IMR-90 (cell line): ENCODE measurements around the gene NCOA7. TPM values are rescaled to one million over a fixed set of nuclear protein-coding genes. Genes with fewer than 3 reads are reported as not detected.
A peak's percentile ranks its signal among the peaks of the same experiment; 100 is the strongest.

Experiments used
- ATAC-seq: fragments of 200-7000 bp; cut with Tn5 transposase; 2 replicates; pipeline ENCODE4 v1.9.1; 2020; ENCODE audit warnings: low read depth, mild to moderate bottlenecking, moderate library complexity
- BruUV-seq: library from RNA; stranded (reverse); fragments of 400-500 nt; replicated peaks from 2 replicates; lab custom pipeline; 2021; lab: Mats Ljungman, UMichigan
- CTCF ChIA-PET: fragments of 300-600 bp; formaldehyde crosslinking; extraction: SDS; loops from one replicate; lab custom pipeline; 2021; ENCODE audit warnings: antibody characterized with exemption; lab: Yijun Ruan, JAX
- POLR2A ChIA-PET: fragments of 300-600 bp; sonication (Branson Sonifier 250); formaldehyde crosslinking; loops from one replicate; lab custom pipeline; 2022; ENCODE audit warnings: antibody characterized with exemption; ENCODE audit not compliant: unreplicated experiment; lab: Charles Lee
- DNase-seq: peaks from one replicate; pipeline ENCODE4 v3.0.0; 2013
- H2AFZ ChIP-seq: replicated peaks from 2 replicates; pipeline ENCODE3; 2013; ENCODE audit warnings: low read length, mild to moderate bottlenecking; ENCODE audit not compliant: poor library complexity
- H2AK5ac ChIP-seq: 2 replicates; pipeline ENCODE4 v1.6.1; 2013; ENCODE audit warnings: low read depth, low read length, inconsistent platforms
- H2AK9ac ChIP-seq: replicated peaks from 2 replicates; pipeline ENCODE3; 2013; ENCODE audit warnings: mild to moderate bottlenecking, low read depth, low read length, moderate library complexity; ENCODE audit not compliant: poor library complexity
- H2BK120ac ChIP-seq: 2 replicates; pipeline ENCODE4 v1.6.1; 2013; ENCODE audit warnings: low read depth, low read length, inconsistent platforms
- H2BK15ac ChIP-seq: 3 replicates; pipeline ENCODE4 v1.6.1; 2013; ENCODE audit warnings: low read depth, low read length, inconsistent platforms
- H2BK20ac ChIP-seq: 2 replicates; pipeline ENCODE4 v1.6.1; 2013; ENCODE audit warnings: low read depth, mild to moderate bottlenecking, inconsistent platforms, low read length, moderate library complexity
- H2BK5ac ChIP-seq: 2 replicates; pipeline ENCODE4 v1.6.1; 2013; ENCODE audit warnings: mild to moderate bottlenecking, low read depth, low read length, inconsistent platforms; ENCODE audit not compliant: poor library complexity, severe bottlenecking
- H3K14ac ChIP-seq: replicated peaks from 2 replicates; pipeline ENCODE4 v1.6.1; 2013; ENCODE audit warnings: low read depth, low read length, inconsistent platforms
- H3K18ac ChIP-seq: 2 replicates; pipeline ENCODE4 v1.6.1; 2013; ENCODE audit warnings: low read depth, low read length, control low read depth
- H3K23ac ChIP-seq: 2 replicates; pipeline ENCODE4 v1.6.1; 2013; ENCODE audit warnings: low read depth, low read length, inconsistent platforms
- H3K27ac ChIP-seq: 2 replicates; pipeline ENCODE4 v1.5.1; 2013; ENCODE audit warnings: mild to moderate bottlenecking, control low read depth, low read length; ENCODE audit not compliant: insufficient read depth
- H3K27me3 ChIP-seq: 2 replicates; pipeline ENCODE4 v1.6.1; 2013; ENCODE audit warnings: low read length; ENCODE audit not compliant: control insufficient read depth, insufficient read depth
- H3K36me3 ChIP-seq: 2 replicates; pipeline ENCODE4 v1.6.1; 2013; ENCODE audit warnings: low read length, mixed read lengths; ENCODE audit not compliant: control insufficient read depth, insufficient read depth
- H3K4ac ChIP-seq: 2 replicates; pipeline ENCODE4 v1.6.1; 2013; ENCODE audit warnings: low read depth, low read length, inconsistent platforms
- H3K4me1 ChIP-seq: 2 replicates; pipeline ENCODE4 v1.6.1; 2013; ENCODE audit warnings: low read length, mixed read lengths; ENCODE audit not compliant: control insufficient read depth, insufficient read depth
- H3K4me2 ChIP-seq: 2 replicates; pipeline ENCODE4 v1.6.1; 2013; ENCODE audit warnings: low read depth, mild to moderate bottlenecking, control low read depth, low read length, moderate library complexity
- H3K4me3 ChIP-seq: 2 replicates; pipeline ENCODE4 v1.5.1; 2013; ENCODE audit warnings: low read depth, mild to moderate bottlenecking, control low read depth, low read length, moderate library complexity; ENCODE audit not compliant: insufficient read depth
- H3K56ac ChIP-seq: 2 replicates; pipeline ENCODE4 v1.6.1; 2013; ENCODE audit warnings: low read length, inconsistent platforms; ENCODE audit not compliant: insufficient read depth; ENCODE audit errors: extremely low read depth
- H3K79me1 ChIP-seq, 2 experiments: 2 replicates each; pipeline ENCODE4 v1.6.1; 2013; ENCODE audit warnings: low read length in 2 of 2, inconsistent platforms in 1 of 2, low read depth in 1 of 2
- H3K9ac ChIP-seq: 2 replicates; pipeline ENCODE4 v1.6.1; 2013; ENCODE audit warnings: low read depth, low read length, control low read depth
- H3K9me1 ChIP-seq: 2 replicates; pipeline ENCODE4 v1.6.1; 2013; ENCODE audit warnings: low read length, inconsistent platforms; ENCODE audit not compliant: insufficient read depth
- H3K9me3 ChIP-seq: 2 replicates; pipeline ENCODE4 v1.6.1; 2013; ENCODE audit warnings: low read length; ENCODE audit not compliant: control insufficient read depth, insufficient read depth
- H4K20me1 ChIP-seq: 2 replicates; pipeline ENCODE4 v1.6.1; 2013; ENCODE audit warnings: low read length, inconsistent platforms; ENCODE audit not compliant: insufficient read depth
- H4K5ac ChIP-seq: 2 replicates; pipeline ENCODE4 v1.6.1; 2013; ENCODE audit warnings: mild to moderate bottlenecking, low read depth, low read length, control low read depth
- H4K8ac ChIP-seq, 2 experiments: 2 replicates each; pipeline ENCODE4 v1.6.1; 2013; ENCODE audit warnings: low read depth in 2 of 2, low read length in 2 of 2, control low read depth in 1 of 2, inconsistent platforms in 1 of 2
- H4K91ac ChIP-seq: 2 replicates; pipeline ENCODE4 v1.6.1; 2013; ENCODE audit warnings: low read depth, low read length, inconsistent platforms; ENCODE audit not compliant: insufficient read depth
- BHLHE40 ChIP-seq: fragments of 150-350 bp; IDR thresholded peaks from 2 replicates; pipeline ENCODE4 v1.6.1; 2016; ENCODE audit warnings: mild to moderate bottlenecking, low read depth, low read length
- CEBPB ChIP-seq: IDR thresholded peaks from 2 replicates; pipeline ENCODE4 v1.6.1; 2012; ENCODE audit warnings: low read depth, low read length, improper control_type of control experiment
- CHD1 ChIP-seq: IDR thresholded peaks from 2 replicates; pipeline ENCODE4 v1.6.1; 2012; ENCODE audit warnings: low read depth, low read length, improper control_type of control experiment
- FOS ChIP-seq: fragments of 150-350 bp; IDR thresholded peaks from 2 replicates; pipeline ENCODE4 v1.6.1; 2016; ENCODE audit warnings: low read depth, low read length
- MAFK ChIP-seq: IDR thresholded peaks from 2 replicates; pipeline ENCODE4 v1.6.1; 2012; ENCODE audit warnings: low read depth, low read length, improper control_type of control experiment
- MAZ ChIP-seq: IDR thresholded peaks from 2 replicates; pipeline ENCODE4 v1.6.1; 2012; ENCODE audit warnings: low read depth, mild to moderate bottlenecking, low read length, improper control_type of control experiment, moderate library complexity, borderline replicate concordance
- MXI1 ChIP-seq: IDR thresholded peaks from 2 replicates; pipeline ENCODE4 v1.6.1; 2012; ENCODE audit warnings: low read depth, mild to moderate bottlenecking, low read length, moderate library complexity, borderline replicate concordance
- NFE2L2 ChIP-seq: fragments of 150-350 bp; IDR thresholded peaks from 2 replicates; pipeline ENCODE4 v1.6.1; 2016; ENCODE audit warnings: low read depth, mild to moderate bottlenecking, low read length
- POLR2A ChIP-seq: IDR thresholded peaks from 2 replicates; pipeline ENCODE4 v1.6.1; 2012; ENCODE audit warnings: mild to moderate bottlenecking, low read depth, low read length
- RAD21 ChIP-seq: IDR thresholded peaks from 2 replicates; pipeline ENCODE4 v1.6.1; 2012; ENCODE audit warnings: low read length, improper control_type of control experiment
- RCOR1 ChIP-seq: IDR thresholded peaks from 2 replicates; pipeline ENCODE4 v1.6.1; 2012; ENCODE audit warnings: mild to moderate bottlenecking, low read length, improper control_type of control experiment; ENCODE audit not compliant: insufficient replicate concordance
- RFX5 ChIP-seq: IDR thresholded peaks from 2 replicates; pipeline ENCODE4 v1.8.0; 2012; ENCODE audit warnings: low read depth, mild to moderate bottlenecking, low read length, moderate library complexity
- SMC3 ChIP-seq: fragments of 150-350 bp; IDR thresholded peaks from 2 replicates; pipeline ENCODE4 v1.6.1; 2016; ENCODE audit warnings: low read depth, mild to moderate bottlenecking, antibody characterized with exemption, low read length, moderate library complexity
- WGBS, 2 experiments: methylation state at CpG; one replicate each; pipeline versions ENCODE4 v1.1.5 to v1.1.7; 2013; ENCODE audit warnings: missing lambda C conversion rate in 2 of 2; ENCODE audit not compliant: insufficient read length in 1 of 2; ENCODE audit errors: extremely low coverage in 2 of 2; 5-methylcytosine and 5-hydroxymethylcytosine counted together
- dilution Hi-C: fragments of 300-500 bp; cut with HindIII; formaldehyde crosslinking; loops from one replicate; pipeline ENCODE4 v1.14.3; 2018; ENCODE audit warnings: low sequenced_read_pairs; ENCODE audit not compliant: unreplicated experiment
- in situ Hi-C: fragments of 300-500 bp; cut with MboI; formaldehyde crosslinking; loops from 3 replicates; pipeline ENCODE4 v1.14.3; 2019; ENCODE audit warnings: low sequenced_read_pairs, inconsistent platforms, mixed read lengths
- intact Hi-C: fragments of 100-400 bp; cut with micrococcal nuclease; formaldehyde crosslinking; loops from 2 replicates; pipeline ENCODE4 v1.10.0; 2022
- polyA plus RNA-seq, 3 experiments: library from polyadenylated mRNA; depleted of rRNA; stranded (reverse); fragments of >200 nt; gene quantifications; 2 replicates each; pipeline ENCODE4 v1.2.3, GENCODE V29; 2012; ENCODE audit warnings: low replicate concordance in 1 of 3
- total RNA-seq: library from RNA; depleted of rRNA; stranded (reverse); fragments of >200 nt; gene quantifications from 2 replicates; pipeline ENCODE4 v1.2.3, GENCODE V29; 2012
- TF ChIP-seq, protein P1 (sequence below): fragments of 150-350 bp; IDR thresholded peaks from 2 replicates; pipeline ENCODE4 v1.6.1; 2016; ENCODE audit warnings: low read depth, mild to moderate bottlenecking, low read length, moderate library complexity, borderline replicate concordance
- TF ChIP-seq, protein P2 (sequence below): fragments of 150-350 bp; IDR thresholded peaks from 2 replicates; pipeline ENCODE4 v1.6.1; 2017; ENCODE audit warnings: mild to moderate bottlenecking, antibody characterized with exemption, low read length, low read depth

The NCOA7 gene
- total and polyA plus RNA-seq, 2 of the 4 experiments (the other 2 are of a cell fraction) = 12.6 to 12.9 TPM

DNA sequence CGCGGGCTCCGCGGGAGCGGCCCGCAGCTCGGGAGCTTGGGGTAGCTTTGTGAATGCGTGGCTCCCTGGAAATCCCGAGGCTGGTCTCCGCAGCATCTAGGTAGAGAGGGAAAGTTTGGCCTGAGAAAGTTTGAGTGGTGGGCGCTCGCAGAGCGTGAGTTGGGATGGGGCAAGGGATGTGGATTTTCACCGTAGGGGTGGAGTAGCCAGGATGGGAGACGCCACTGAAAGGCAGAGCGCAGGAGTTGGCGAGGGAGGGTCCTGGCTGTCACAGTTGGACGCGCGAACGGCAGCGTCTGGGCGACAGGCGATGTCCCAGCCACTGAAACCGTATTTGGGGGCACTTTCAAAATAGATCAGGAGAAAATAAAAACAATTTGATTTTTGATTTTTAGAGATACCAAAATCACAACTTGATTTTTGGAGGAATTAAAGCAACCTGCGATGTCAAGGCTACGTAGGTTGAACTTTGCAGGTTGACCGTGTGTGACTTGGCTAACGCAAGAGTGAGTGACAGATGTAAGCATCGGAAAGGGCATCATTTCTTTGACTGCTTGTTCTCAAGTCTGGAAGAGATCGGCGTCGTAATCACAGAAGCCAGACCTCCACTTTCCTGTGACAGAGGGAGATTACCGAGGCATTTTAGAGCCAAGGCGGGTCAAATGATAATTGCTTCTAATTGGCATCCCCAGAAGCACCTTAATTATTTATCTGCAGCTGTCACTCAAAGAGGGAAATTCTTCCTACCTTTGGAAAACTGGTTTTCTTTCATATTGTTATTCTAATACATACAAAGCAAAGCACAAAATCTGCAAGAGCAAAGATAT, 40.7 kb upstream of the NCOA7 start:
- peaks cover 66% of the 10 kb centered on the region for H3K27me3 ChIP-seq
- BruUV-seq = no TSS peak
- no peak overlapping the region for H3K18ac ChIP-seq
- H3K9me3 ChIP-seq = no peaks in the 10 kb centered on the region; the same call in 1 of the 2 replicates
- intact Hi-C loops = loop anchor here (5.0 kb wide), 1 partner anchor 388 kb away; no protein-coding TSS in a partner anchor
- H4K5ac ChIP-seq = no peak overlapping the region
- no peak overlapping the region for H2AK9ac ChIP-seq
- dilution Hi-C loops = no loop called here
- H3K9ac ChIP-seq = no peak overlapping the region
- H3K56ac ChIP-seq = no peak overlapping the region
- H3K4me3 ChIP-seq = peak overlapping the region; percentile 60
- H3K79me1 ChIP-seq = no peaks in the 10 kb centered on the region
- no peaks in the 10 kb centered on the region for H4K20me1 ChIP-seq
- CTCF ChIA-PET = no interaction called here
- H3K27ac ChIP-seq = no peak overlapping the region
- H3K4ac ChIP-seq = no peak overlapping the region
- H3K14ac ChIP-seq = no peak overlapping the region
- peak overlapping the region; percentile 88 for H2AFZ ChIP-seq
- H2BK20ac ChIP-seq = no peak overlapping the region
- no peak overlapping the region for H2BK120ac ChIP-seq
- H3K36me3 ChIP-seq = no peaks in the 10 kb centered on the region
- H4K91ac ChIP-seq = no peak overlapping the region
- H2AK5ac ChIP-seq = no peak overlapping the region
- H2BK15ac ChIP-seq = no peak overlapping the region
- H4K8ac ChIP-seq = no peak overlapping the region
- no peak overlapping the region for H2BK5ac ChIP-seq
- WGBS, 2 experiments = 0% methylated on average over 6 of the region's 35 CpGs; no CpG with 5 or more reads in 1 of the 2 experiments
- peak overlapping the region; percentile 78 for H3K4me2 ChIP-seq
- DNase-seq (no peak), ATAC-seq (no peak)
- in situ Hi-C loops = loop anchor here (25.0 kb wide), 1 partner anchor 588 kb away; the partner anchor contains the start of gene TPD52L1
- no peaks in the 10 kb centered on the region for H3K9me1 ChIP-seq
- H3K4me1 ChIP-seq = peaks cover 10% of the 10 kb centered on the region
- no peak overlapping the region for H3K23ac ChIP-seq
- POLR2A ChIA-PET = no interaction called here
- TF ChIP-seq CEBPB (no peak), POLR2A (no peak), BHLHE40 (no peak), NFE2L2 (no peak), RFX5 (no peak), RAD21 (no peak), MAFK (no peak), RCOR1 (no peak), CHD1 (no peak), MXI1 (no peak), FOS (no peak), MAZ (no peak), SMC3 (no peak)
- TF ChIP-seq, protein P1, sequence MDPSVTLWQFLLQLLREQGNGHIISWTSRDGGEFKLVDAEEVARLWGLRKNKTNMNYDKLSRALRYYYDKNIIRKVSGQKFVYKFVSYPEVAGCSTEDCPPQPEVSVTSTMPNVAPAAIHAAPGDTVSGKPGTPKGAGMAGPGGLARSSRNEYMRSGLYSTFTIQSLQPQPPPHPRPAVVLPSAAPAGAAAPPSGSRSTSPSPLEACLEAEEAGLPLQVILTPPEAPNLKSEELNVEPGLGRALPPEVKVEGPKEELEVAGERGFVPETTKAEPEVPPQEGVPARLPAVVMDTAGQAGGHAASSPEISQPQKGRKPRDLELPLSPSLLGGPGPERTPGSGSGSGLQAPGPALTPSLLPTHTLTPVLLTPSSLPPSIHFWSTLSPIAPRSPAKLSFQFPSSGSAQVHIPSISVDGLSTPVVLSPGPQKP = no peak
- TF ChIP-seq, protein P2, sequence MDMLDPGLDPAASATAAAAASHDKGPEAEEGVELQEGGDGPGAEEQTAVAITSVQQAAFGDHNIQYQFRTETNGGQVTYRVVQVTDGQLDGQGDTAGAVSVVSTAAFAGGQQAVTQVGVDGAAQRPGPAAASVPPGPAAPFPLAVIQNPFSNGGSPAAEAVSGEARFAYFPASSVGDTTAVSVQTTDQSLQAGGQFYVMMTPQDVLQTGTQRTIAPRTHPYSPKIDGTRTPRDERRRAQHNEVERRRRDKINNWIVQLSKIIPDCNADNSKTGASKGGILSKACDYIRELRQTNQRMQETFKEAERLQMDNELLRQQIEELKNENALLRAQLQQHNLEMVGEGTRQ = no peak
